H1 (cell line): ENCODE measurements around the gene DCTN1. TPM values are rescaled to one million over a fixed set of nuclear protein-coding genes. Genes with fewer than 3 reads are reported as not detected.

Experiments used
- CTCF ChIA-PET: fragments of 300-600 bp; sonication (Branson Sonifier 250); formaldehyde crosslinking; loops from one replicate; lab custom pipeline; 2021; ENCODE audit not compliant: partially characterized antibody; lab: Charles Lee
- POLR2A ChIA-PET: fragments of 300-600 bp; sonication (Branson Sonifier 250); formaldehyde crosslinking; loops from one replicate; lab custom pipeline; 2021; ENCODE audit warnings: inconsistent platforms; ENCODE audit not compliant: partially characterized antibody; lab: Charles Lee
- DNase-seq, 2 experiments: peaks; one replicate each; pipeline versions ENCODE4 v3.0.0 to v3.0.0-alpha.2; 2010 to 2022; ENCODE audit warnings: low spot score in 2 of 2, low read depth in 1 of 2, mixed read lengths in 1 of 2
- FAIRE-seq: peaks from 2 replicates; lab custom pipeline; 2011; peaks lifted over from hg19 to GRCh38; lab: Jason Lieb, UNC
- H2AFZ ChIP-seq: 2 replicates; pipeline ENCODE4 v1.8.1; 2012; ENCODE audit warnings: low read length, inconsistent platforms
- H2AK5ac ChIP-seq: 2 replicates; pipeline ENCODE4 v1.6.1; 2013; ENCODE audit warnings: low read depth, low read length
- H2BK120ac ChIP-seq: replicated peaks from 2 replicates; pipeline ENCODE3; 2013; ENCODE audit warnings: low read depth, low read length, inconsistent platforms
- H2BK12ac ChIP-seq: 2 replicates; pipeline ENCODE4 v1.6.1; 2013; ENCODE audit warnings: low read depth, low read length
- H2BK15ac ChIP-seq: 2 replicates; pipeline ENCODE4 v1.6.1; 2013; ENCODE audit warnings: low read length
- H2BK20ac ChIP-seq: 2 replicates; pipeline ENCODE4 v1.6.1; 2013; ENCODE audit warnings: low read length
- H2BK5ac ChIP-seq: 2 replicates; pipeline ENCODE4 v1.6.1; 2013; ENCODE audit warnings: low read depth, low read length
- H3K14ac ChIP-seq: 2 replicates; pipeline ENCODE4 v1.6.1; 2013; ENCODE audit warnings: inconsistent platforms; ENCODE audit not compliant: insufficient read length
- H3K18ac ChIP-seq: 2 replicates; pipeline ENCODE4 v1.6.1; 2013; ENCODE audit warnings: low read length; ENCODE audit errors: extremely low read depth
- H3K23ac ChIP-seq: 2 replicates; pipeline ENCODE4 v1.6.1; 2013; ENCODE audit warnings: inconsistent platforms; ENCODE audit not compliant: insufficient read length
- H3K23me2 ChIP-seq: 2 replicates; pipeline ENCODE4 v1.6.1; 2013; ENCODE audit warnings: low read depth, low read length
- H3K27ac ChIP-seq: 2 replicates; pipeline ENCODE4 v1.6.1; 2011; ENCODE audit warnings: low read depth, low read length, inconsistent platforms
- H3K27me3 ChIP-seq, 4 experiments: replicated peaks in 1 of 4; 1 replicate in 1 of 4; 2 replicates in 3 of 4; pipeline versions ENCODE4 v1.6.1 to v1.8.1; 2011 to 2013; ENCODE audit warnings: low read length in 3 of 4, mild to moderate bottlenecking in 3 of 4, inconsistent platforms in 2 of 4, mixed read lengths in 2 of 4, moderate library complexity in 1 of 4; ENCODE audit not compliant: control insufficient read depth in 3 of 4, insufficient read depth in 3 of 4; ENCODE audit errors: extremely low read depth in 1 of 4
- H3K36me3 ChIP-seq, 4 experiments: 2 replicates each; pipeline versions ENCODE4 v1.6.1 to v1.8.1; 2011 to 2013; ENCODE audit warnings: mild to moderate bottlenecking in 4 of 4, low read length in 3 of 4, moderate library complexity in 2 of 4, control low read depth in 1 of 4, inconsistent platforms in 1 of 4; ENCODE audit not compliant: insufficient read depth in 4 of 4, control insufficient read depth in 2 of 4
- H3K4ac ChIP-seq: replicated peaks from 2 replicates; pipeline ENCODE3; 2013; ENCODE audit warnings: low read length, low read depth, mixed read lengths, inconsistent platforms; ENCODE audit not compliant: insufficient read length
- H3K4me1 ChIP-seq, 4 experiments: replicated peaks in 1 of 4; 1 replicate in 1 of 4; 2 replicates in 3 of 4; pipeline versions ENCODE4 v1.6.1 to v1.8.1; 2011 to 2013; ENCODE audit warnings: low read length in 3 of 4, inconsistent platforms in 2 of 4, mixed read lengths in 1 of 4; ENCODE audit not compliant: insufficient read depth in 4 of 4, control insufficient read depth in 3 of 4
- H3K4me2 ChIP-seq, 2 experiments: 2 replicates each; pipeline versions ENCODE4 v1.6.1 to v1.8.1; 2011 to 2013; ENCODE audit warnings: low read depth in 2 of 2, low read length in 2 of 2, control low read depth in 1 of 2, inconsistent platforms in 1 of 2, mild to moderate bottlenecking in 1 of 2; ENCODE audit not compliant: insufficient read depth in 1 of 2
- H3K4me3 ChIP-seq, 4 experiments: fragments of 200-600, 300-600 bp in 1 of 4; sonication (generic), shearing (Covaris generic), sonication (Bioruptor Twin) in 1 of 4; 2 replicates each; pipeline versions ENCODE4 v1.5.1 to v1.8.1; 2011 to 2016; ENCODE audit warnings: low read length in 4 of 4, low read depth in 3 of 4, control low read depth in 2 of 4, inconsistent platforms in 2 of 4, mild to moderate bottlenecking in 2 of 4, mixed read lengths in 1 of 4, moderate library complexity in 1 of 4; ENCODE audit not compliant: insufficient read depth in 2 of 4; ENCODE audit errors: extremely low read depth in 1 of 4
- H3K56ac ChIP-seq: replicated peaks from 2 replicates; pipeline ENCODE3; 2013; ENCODE audit warnings: low read depth, mild to moderate bottlenecking, mixed read lengths, low read length, inconsistent platforms; ENCODE audit not compliant: insufficient read length
- H3K79me1 ChIP-seq: 2 replicates; pipeline ENCODE4 v1.6.1; 2013; ENCODE audit warnings: low read depth, low read length, control low read depth
- H3K79me2 ChIP-seq, 2 experiments: 2 replicates each; pipeline versions ENCODE4 v1.6.1 to v1.8.1; 2012 to 2013; ENCODE audit warnings: low read length in 2 of 2, mild to moderate bottlenecking in 2 of 2, inconsistent platforms in 1 of 2; ENCODE audit not compliant: insufficient read depth in 2 of 2, control insufficient read depth in 1 of 2
- H3K9ac ChIP-seq, 4 experiments: replicated peaks in 1 of 4; 1 replicate in 1 of 4; 2 replicates in 3 of 4; pipeline versions ENCODE4 v1.6.1 to v1.8.1; 2011 to 2013; ENCODE audit warnings: low read depth in 3 of 4, low read length in 3 of 4, control low read depth in 2 of 4, mild to moderate bottlenecking in 2 of 4, moderate library complexity in 2 of 4, inconsistent platforms in 1 of 4; ENCODE audit errors: extremely low read depth in 1 of 4
- H3K9me3 ChIP-seq, 2 experiments: 2 replicates each; pipeline versions ENCODE4 v1.6.1 to v1.8.1; 2012 to 2013; ENCODE audit warnings: mild to moderate bottlenecking in 2 of 2, moderate library complexity in 2 of 2, control low read depth in 1 of 2, inconsistent platforms in 1 of 2, low read depth in 1 of 2, low read length in 1 of 2, mixed read lengths in 1 of 2; ENCODE audit not compliant: insufficient read depth in 2 of 2
- H4K20me1 ChIP-seq, 2 experiments: replicated peaks in 1 of 2; 2 replicates each; pipeline versions ENCODE3 to v1.8.1; 2011 to 2013; ENCODE audit warnings: inconsistent platforms in 2 of 2, low read length in 2 of 2, mild to moderate bottlenecking in 1 of 2; ENCODE audit not compliant: insufficient read depth in 2 of 2, control insufficient read depth in 1 of 2
- H4K5ac ChIP-seq: 2 replicates; pipeline ENCODE4 v1.6.1; 2013; ENCODE audit warnings: low read length, low read depth, mixed read lengths, inconsistent platforms; ENCODE audit not compliant: insufficient read length
- H4K8ac ChIP-seq: 2 replicates; pipeline ENCODE4 v1.8.0; 2013; ENCODE audit warnings: mild to moderate bottlenecking, moderate library complexity, low read length, inconsistent platforms; ENCODE audit not compliant: insufficient read depth; ENCODE audit errors: extremely low read depth
- H4K91ac ChIP-seq: replicated peaks from 2 replicates; pipeline ENCODE3; 2013; ENCODE audit warnings: low read length, mixed read lengths, inconsistent platforms; ENCODE audit not compliant: insufficient read length
- ATF3 ChIP-seq: IDR thresholded peaks from 2 replicates; pipeline ENCODE4 v1.6.1; 2011; ENCODE audit warnings: low read depth, mild to moderate bottlenecking, low read length; ENCODE audit not compliant: insufficient read depth
- CHD2 ChIP-seq: IDR thresholded peaks from 2 replicates; pipeline ENCODE4 v1.6.1; 2012; ENCODE audit warnings: low read length, improper control_type of control experiment
- FOSL1 ChIP-seq: IDR thresholded peaks from 2 replicates; pipeline ENCODE4 v1.6.1; 2011; ENCODE audit warnings: mild to moderate bottlenecking, low read depth, low read length, moderate library complexity; ENCODE audit not compliant: insufficient read depth
- GABPA ChIP-seq: IDR thresholded peaks from 2 replicates; pipeline ENCODE4 v1.6.1; 2011; ENCODE audit warnings: mild to moderate bottlenecking, low read length, moderate library complexity, borderline replicate concordance; ENCODE audit not compliant: insufficient read depth
- HDAC6 ChIP-seq: IDR thresholded peaks from one replicate; pipeline ENCODE4 v1.7.1; 2012; ENCODE audit warnings: low read depth, mild to moderate bottlenecking, inconsistent platforms, low read length, moderate library complexity
- POU5F1 ChIP-seq: IDR thresholded peaks from 2 replicates; pipeline ENCODE4 v1.6.1; 2011; ENCODE audit warnings: low read depth, mild to moderate bottlenecking, low read length, moderate library complexity
- SAP30 ChIP-seq: fragments of 300-600 bp; sonication (generic); IDR thresholded peaks from 2 replicates; pipeline ENCODE4 v1.7.1; 2012; ENCODE audit warnings: low read length, moderate library complexity, mild to moderate bottlenecking, inconsistent platforms; ENCODE audit not compliant: insufficient read depth, insufficient replicate concordance
- SIN3A ChIP-seq, 2 experiments: IDR thresholded peaks in 1 of 2; conservative IDR thresholded peaks in 1 of 2; 2 replicates each; pipeline ENCODE4 v1.6.1; 2011 to 2012; ENCODE audit warnings: low read length in 2 of 2, improper control_type of control experiment in 1 of 2, low read depth in 1 of 2, mild to moderate bottlenecking in 1 of 2
- SRF ChIP-seq: IDR thresholded peaks from 2 replicates; pipeline ENCODE4 v1.6.1; 2011; ENCODE audit warnings: mild to moderate bottlenecking, low read depth, low read length, moderate library complexity
- WGBS, 2 experiments: shearing (Covaris generic) in 1 of 2; methylation state at CpG; one replicate each; pipeline versions ENCODE4 v1.1.6 to v1.1.7; 2013 to 2015; ENCODE audit warnings: low lambda C conversion rate in 2 of 2, mixed read lengths in 2 of 2, inconsistent platforms in 1 of 2, low coverage in 1 of 2, missing lambda C conversion rate in 1 of 2; ENCODE audit not compliant: insufficient replicate concordance in 2 of 2, insufficient coverage in 1 of 2, insufficient read length in 1 of 2; ENCODE audit errors: extremely low coverage in 1 of 2, missing lambda C conversion rate in 1 of 2; 5-methylcytosine and 5-hydroxymethylcytosine counted together
- polyA plus RNA-seq, 7 experiments: library from polyadenylated mRNA; depleted of rRNA in 3 of 7; stranded (reverse) in 5 of 7; unstranded in 2 of 7; fragments of >200 nt in 5 of 7; fragments of 200-250 nt in 2 of 7; gene quantifications; 1 replicate in 5 of 7; 2 replicates in 1 of 7; 4 replicates in 1 of 7; pipeline versions ENCODE4 v1.2.1 to v1.2.3, GENCODE V29; 2011 to 2013; ENCODE audit warnings: missing spikeins in 2 of 7, mixed read lengths in 2 of 7
- total RNA-seq: library from RNA; stranded (reverse); fragmentation: NEBNext Ultra II Directional; extraction: Animal tissue kit (Norgen Biotek cat#: 25700); gene quantifications from 2 replicates; pipeline ENCODE4 v1.2.1, GENCODE V29; 2021
- TF ChIP-seq, protein P1 (sequence below): IDR thresholded peaks from 2 replicates; pipeline ENCODE4 v1.6.1; 2012; ENCODE audit warnings: inconsistent platforms
- TF ChIP-seq, protein P2 (sequence below): IDR thresholded peaks from 2 replicates; pipeline ENCODE4 v1.6.1; 2012; ENCODE audit warnings: inconsistent platforms

The DCTN1 gene
- total and polyA plus RNA-seq, 2 of the 8 experiments (the other 6 are each of a cell fraction or from before 2014, with no cell fraction given) = 105 to 162 TPM

- Histone ChIP-seq H2AK5ac (no peak overlapping the region), H4K5ac (no peak overlapping the region), H3K36me3 (no peaks in the 10 kb centered on the region), H2BK15ac (no peak overlapping the region), H3K4me2 (no peak overlapping the region), H2BK20ac (no peak overlapping the region), H3K9ac (no peak overlapping the region), H4K8ac (no peak overlapping the region), H3K4ac (no peak overlapping the region), H3K27ac (no peak overlapping the region), H3K23ac (no peak overlapping the region), H3K18ac (no peak overlapping the region; the same call in 1 of the 2 replicates), H2BK5ac (no peak overlapping the region), H3K4me1 (peaks cover 0 to 14% (median 2%) of the 10 kb centered on the region in 4 experiments; a peak in 4 of 7 replicates), H4K20me1 (no peaks in the 10 kb centered on the region), H2AFZ (no peak overlapping the region), H3K27me3 (no peaks in the 10 kb centered on the region), H4K91ac (no peak overlapping the region), H3K9me3 (no peaks in the 10 kb centered on the region), H3K56ac (no peak overlapping the region), H3K79me2 (no peaks in the 10 kb centered on the region), H3K14ac (no peak overlapping the region), H2BK12ac (no peak overlapping the region), H3K79me1 (no peaks in the 10 kb centered on the region), H3K4me3 (no peak overlapping the region), H2BK120ac (no peak overlapping the region), H3K23me2 (peaks cover 9% of the 10 kb centered on the region)
- ChIA-PET POLR2A (interaction anchor here (0.9 to 1.6 kb wide), 2 partner anchors 10 to 42 kb away, joined by 3 read pairs; no protein-coding TSS in a partner anchor), CTCF (no interaction called here)
- FAIRE-seq (no peak), DNase-seq (no peak)
- WGBS, 2 experiments = 61% methylated on average over 3 of the region's 3 CpGs; no CpG with 5 or more reads in 1 of the 2 experiments
- no peak for TF ChIP-seq ATF3
- TF ChIP-seq FOSL1 = no peak
- TF ChIP-seq SIN3A (conservative IDR thresholded peaks at IDR 0.05 in 1 of 2, IDR thresholded peaks at IDR 0.05 in 1 of 2; ENCODE audit: low read depth in 1 of 2, low read length in 2 of 2) = no peak
- TF ChIP-seq SAP30 = no peak
- TF ChIP-seq, protein P1, sequence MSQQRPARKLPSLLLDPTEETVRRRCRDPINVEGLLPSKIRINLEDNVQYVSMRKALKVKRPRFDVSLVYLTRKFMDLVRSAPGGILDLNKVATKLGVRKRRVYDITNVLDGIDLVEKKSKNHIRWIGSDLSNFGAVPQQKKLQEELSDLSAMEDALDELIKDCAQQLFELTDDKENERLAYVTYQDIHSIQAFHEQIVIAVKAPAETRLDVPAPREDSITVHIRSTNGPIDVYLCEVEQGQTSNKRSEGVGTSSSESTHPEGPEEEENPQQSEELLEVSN = no peak
- no peak for TF ChIP-seq CHD2
- no peak for TF ChIP-seq SRF
- TF ChIP-seq POU5F1 = no peak
- no peak for TF ChIP-seq HDAC6
- TF ChIP-seq, protein P2, sequence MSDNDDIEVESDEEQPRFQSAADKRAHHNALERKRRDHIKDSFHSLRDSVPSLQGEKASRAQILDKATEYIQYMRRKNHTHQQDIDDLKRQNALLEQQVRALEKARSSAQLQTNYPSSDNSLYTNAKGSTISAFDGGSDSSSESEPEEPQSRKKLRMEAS = no peak
- TF ChIP-seq GABPA = no peak
Measured at GRCh38 chr2:74417197-74417596, 37.1 kb upstream of the DCTN1 start.
